NCI-H1048 (cell line): ENCODE results near the gene ANKRD34B.

Source experiments
- DNase-seq: peaks from one replicate; lab custom pipeline; 2025; lab: John Stamatoyannopoulos, UW

Gene ANKRD34B

DNA sequence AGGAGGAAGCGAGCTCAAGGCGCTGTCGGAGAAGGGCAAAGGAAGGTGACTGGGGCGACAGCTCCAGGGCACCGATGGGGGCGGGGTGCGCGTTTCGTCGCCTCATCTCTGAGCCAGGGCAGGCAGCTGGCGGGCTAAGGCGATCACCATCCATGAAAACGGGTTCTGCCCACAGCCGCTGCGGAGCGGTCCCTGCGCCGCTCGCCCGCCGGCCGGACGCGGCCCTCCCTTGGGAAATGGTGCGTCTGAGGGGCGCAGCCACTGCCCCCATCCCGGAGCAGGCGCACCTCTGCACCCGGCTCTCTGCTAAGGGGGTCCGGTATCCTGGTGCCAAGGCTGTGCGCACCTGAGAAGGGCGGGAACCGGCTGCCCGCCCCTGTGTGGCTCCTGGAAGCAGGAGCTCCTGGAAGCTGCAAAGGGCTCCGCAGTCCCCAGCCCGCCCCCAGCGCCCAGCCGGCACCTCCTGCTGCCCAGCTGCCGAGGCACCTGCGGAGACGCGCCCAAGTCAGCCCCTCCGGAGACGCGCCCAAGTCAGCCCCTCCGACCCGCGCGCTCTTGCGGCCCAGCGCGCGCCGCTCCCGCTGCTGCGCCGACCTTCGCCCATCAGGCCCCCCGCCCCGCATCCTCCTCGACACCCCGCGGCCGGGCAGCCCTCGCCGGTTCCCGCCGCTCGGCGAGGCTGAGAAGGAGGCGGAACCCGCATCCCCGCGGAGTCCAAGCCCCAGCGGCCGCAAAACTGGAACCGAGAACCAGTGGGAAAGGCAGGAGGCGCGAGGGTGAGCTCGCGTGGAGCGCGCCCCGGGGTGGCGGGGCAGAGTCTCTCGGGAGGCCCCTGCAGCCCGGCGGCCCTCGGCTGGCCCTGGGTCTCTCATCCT lies 757 bp downstream of the ANKRD34B start:
- no peak for DNase-seq

DNA sequence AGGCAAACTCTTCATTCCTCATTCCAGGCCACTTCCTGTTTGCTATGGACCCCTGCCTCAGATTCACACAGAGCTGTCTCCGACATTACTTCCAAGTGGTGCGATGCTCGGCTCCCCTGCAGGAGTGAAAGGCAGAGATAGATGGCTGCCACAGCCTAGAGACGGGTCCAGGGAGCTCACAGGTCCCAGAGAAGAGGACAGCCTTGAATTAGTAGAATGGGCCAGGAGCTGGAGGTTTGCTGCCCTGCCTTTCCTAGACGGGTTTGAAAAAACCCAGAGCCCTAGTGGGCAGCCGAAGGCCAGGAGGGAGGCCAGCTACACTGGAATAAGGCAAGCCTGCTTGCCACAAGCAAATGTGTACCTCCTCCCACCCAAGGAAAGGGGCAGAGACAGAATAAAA lies 1.8 kb downstream of the ANKRD34B start:
- DNase-seq: no peak

GRCh38 chr5:80566711-80567259 lies 3.3 kb downstream of the ANKRD34B start:
- no peak for DNase-seq

DNA sequence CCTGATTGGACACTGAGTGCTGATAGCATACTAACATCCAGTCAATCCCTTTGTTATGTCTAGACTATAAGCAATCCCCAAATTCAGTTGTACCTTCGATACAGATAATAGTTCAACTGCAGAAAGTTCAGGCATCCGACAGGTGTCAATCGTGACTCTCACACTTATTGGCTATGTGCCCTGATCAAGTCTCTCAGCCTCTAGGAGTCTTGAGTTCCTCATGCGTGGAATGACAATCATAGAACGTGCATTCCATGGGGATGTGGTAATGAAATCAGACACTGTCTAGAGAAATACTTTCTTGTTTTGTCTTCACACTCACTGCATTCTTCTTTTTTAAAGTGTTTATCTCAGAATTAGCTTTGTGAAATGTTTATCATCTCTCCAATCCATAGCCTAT lies 4.8 kb downstream of the ANKRD34B start:
- no peak for DNase-seq

DNA sequence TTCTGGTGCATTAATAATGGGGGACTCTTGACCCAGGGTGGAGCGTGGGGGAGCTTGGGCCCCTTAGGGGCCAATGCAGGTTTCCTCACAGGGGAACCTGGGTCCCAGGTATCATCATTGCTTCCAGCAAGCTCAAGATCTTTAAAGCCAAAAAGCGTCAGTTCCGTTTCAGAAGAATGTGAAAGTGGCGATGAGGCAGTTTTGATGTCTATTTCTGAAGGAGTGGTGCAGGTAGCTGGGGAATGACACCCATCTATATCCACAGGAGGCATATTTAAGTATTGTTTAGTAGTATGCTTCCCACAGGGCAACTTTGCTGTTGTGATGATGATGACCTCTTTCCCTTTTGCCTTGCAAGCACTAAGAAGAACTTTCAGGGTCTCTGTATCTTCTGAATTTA lies 10.8 kb downstream of the ANKRD34B start:
- no peak for DNase-seq

DNA sequence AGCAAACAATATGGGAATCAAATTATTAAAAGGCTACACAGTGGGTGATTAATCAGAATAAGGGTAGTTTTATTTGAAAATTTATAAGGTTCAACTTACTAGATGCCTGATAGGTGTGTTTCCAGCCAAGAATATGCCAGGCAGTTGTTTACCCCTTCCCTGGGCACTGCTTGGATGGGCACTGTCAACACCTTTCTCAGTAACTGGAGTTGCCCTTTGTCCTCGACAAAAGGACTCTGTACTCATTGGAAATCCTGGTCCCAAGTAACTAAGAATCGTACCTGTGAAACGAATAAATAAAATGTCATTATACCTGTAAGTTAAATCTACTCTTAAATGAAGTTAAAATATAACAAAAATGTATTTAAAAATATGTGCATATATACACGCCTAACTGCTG lies 15.0 kb downstream of the ANKRD34B start:
- no peak for DNase-seq

- no peak for DNase-seq
These were observed 15.4 kb downstream of the ANKRD34B start for GRCh38 chr5:80554646-80555045.

DNA sequence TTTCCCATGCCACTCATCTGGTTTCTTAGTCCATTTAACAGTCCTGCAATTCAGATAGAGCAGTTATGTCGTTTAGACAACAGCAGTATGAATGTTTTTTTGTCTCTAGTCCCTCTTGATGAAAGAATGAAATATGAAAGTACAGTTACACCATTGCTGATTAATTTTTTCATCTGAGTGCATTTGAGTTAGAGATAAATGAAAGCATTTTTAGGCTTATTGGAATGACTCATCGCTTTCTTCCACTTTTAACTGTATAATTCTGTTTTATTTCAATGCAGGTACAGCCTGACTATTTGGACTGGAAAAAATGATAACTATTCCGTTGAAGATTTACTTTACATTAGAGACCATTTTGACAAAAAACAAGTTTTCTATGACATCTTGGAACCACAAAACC lies 28.7 kb downstream of the ANKRD34B start:
- no peak for DNase-seq

DNA sequence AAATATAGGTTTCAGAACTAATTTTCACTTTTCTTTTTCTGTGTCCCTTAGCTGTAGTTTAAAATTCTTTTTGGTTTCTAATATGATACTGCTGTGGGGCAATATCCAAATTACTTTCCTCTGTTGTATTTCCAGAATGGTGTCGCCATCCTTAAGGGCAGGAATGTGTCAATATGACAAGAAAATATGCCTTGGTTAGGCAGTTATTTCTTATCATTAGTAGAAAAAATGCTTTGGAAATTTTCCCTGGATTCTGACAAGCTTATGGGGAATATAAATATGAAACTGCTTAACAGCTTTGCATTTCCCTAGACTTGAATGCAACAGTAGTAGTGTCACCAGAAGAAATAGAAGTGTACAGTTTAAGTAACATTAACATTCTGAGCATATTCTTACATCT lies 29.4 kb downstream of the ANKRD34B start:
- no peak for DNase-seq

- no peak for DNase-seq
These were observed 53.3 kb downstream of the ANKRD34B start for GRCh38 chr5:80516826-80517225.

DNA sequence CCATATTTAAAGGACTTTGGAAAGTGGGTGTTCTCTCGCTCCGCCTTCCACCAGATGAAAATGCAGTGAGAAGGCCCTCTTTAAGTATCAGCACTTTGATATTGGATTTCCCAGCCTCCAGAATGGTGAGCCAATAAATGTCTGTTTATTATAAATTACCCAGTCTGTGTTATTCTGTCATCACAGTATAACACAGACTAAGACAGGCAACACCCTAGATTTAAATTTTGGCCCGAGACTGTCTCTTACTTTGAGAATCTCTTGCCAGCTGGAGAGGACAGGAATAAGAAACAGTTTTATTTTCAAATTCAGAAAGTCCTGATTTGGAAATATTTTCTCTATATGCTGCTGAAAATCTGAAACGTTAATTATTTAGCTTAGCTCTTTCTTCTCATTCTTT lies 60.7 kb downstream of the ANKRD34B start:
- DNase-seq: no peak

DNA sequence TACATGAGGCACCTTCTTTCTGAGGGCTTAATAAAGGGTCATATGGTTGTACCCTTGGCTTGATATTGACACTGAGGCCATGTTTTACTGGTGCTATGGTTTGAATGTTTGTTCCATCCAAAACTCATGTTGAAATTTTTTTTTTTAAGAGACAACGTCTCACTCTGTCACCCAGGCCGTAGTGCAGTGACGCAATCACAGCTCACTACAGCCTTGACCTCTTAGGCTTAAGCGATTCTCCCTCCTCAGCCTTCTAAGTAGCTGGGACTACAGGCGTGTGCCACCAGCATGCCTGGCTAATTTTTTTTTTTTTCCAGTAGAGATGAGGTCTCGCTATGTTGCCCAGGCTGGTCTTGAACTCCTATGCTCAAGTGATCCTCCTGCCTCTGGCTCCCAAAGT lies 61.2 kb downstream of the ANKRD34B start:
- no peak for DNase-seq

DNA sequence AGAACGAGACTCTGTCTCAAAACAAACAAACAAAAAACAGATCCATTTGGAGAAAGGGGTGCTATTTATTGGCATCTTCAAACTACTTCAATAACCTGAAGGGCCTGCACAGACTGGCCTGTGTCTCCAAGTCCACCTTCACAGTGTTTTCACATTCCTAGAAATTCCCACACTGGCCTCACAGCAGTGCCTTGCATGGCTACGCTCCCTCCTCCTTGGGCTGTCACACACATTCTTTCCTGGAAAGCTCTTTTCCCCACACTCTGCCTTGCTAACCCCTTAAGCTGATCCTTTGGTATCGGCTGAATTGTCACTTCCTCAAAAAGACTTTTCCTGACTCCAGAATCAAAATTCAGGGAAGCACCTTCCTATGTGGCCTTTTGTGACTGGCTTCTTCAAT lies 62.4 kb downstream of the ANKRD34B start:
- no peak for DNase-seq
